CD14-positive monocyte (primary cell): ENCODE results near the gene EPN1. TPM values are rescaled to one million over a fixed set of nuclear protein-coding genes. Genes with fewer than 3 reads are reported as not detected.

Source experiments
- DNase-seq, 3 donors: peaks; one replicate each; pipeline ENCODE4 v3.0.0-alpha.2; 2011 to 2022
- H2AFZ ChIP-seq: 2 replicates; pipeline ENCODE4 v1.6.0; 2012; ENCODE audit warnings: mild to moderate bottlenecking, low read depth, low read length, inconsistent platforms; ENCODE audit not compliant: insufficient read depth, poor library complexity, severe bottlenecking
- H3K27ac ChIP-seq, 2 donors: 1 replicate in 1 of 2; 2 replicates in 1 of 2; pipeline ENCODE4 v1.5.1; 2012 to 2013; ENCODE audit warnings: low read length in 2 of 2, control low read depth in 1 of 2, inconsistent platforms in 1 of 2, low read depth in 1 of 2, mild to moderate bottlenecking in 1 of 2
- H3K27me3 ChIP-seq, 2 donors: one replicate each; pipeline versions ENCODE4 v1.6.0 to v1.6.1; 2011 to 2013; ENCODE audit warnings: low read length in 2 of 2; ENCODE audit not compliant: control insufficient read depth in 2 of 2, insufficient read depth in 2 of 2
- H3K36me3 ChIP-seq, 2 donors: replicated peaks in 1 of 2; 1 replicate in 1 of 2; 2 replicates in 1 of 2; pipeline versions ENCODE4 v1.5.1 to v1.6.1; 2012 to 2013; ENCODE audit warnings: low read length in 2 of 2, control low read depth in 1 of 2, inconsistent platforms in 1 of 2, mild to moderate bottlenecking in 1 of 2; ENCODE audit not compliant: insufficient read depth in 2 of 2, control insufficient read depth in 1 of 2
- H3K4me1 ChIP-seq, 2 donors: 1 replicate in 1 of 2; 2 replicates in 1 of 2; pipeline versions ENCODE4 v1.5.1 to v1.6.1; 2012 to 2013; ENCODE audit warnings: low read length in 2 of 2, control low read depth in 1 of 2, inconsistent platforms in 1 of 2, mild to moderate bottlenecking in 1 of 2, moderate library complexity in 1 of 2; ENCODE audit not compliant: insufficient read depth in 2 of 2, control insufficient read depth in 1 of 2
- H3K4me2 ChIP-seq: replicated peaks from 2 replicates; pipeline ENCODE3; 2012; ENCODE audit warnings: low read length, moderate library complexity, mild to moderate bottlenecking; ENCODE audit not compliant: poor library complexity, severe bottlenecking; ENCODE audit errors: extremely low read depth
- H3K4me3 ChIP-seq, 3 experiments: fragments of 200-600 bp in 1 of 3; sonication (generic) in 1 of 3; replicated peaks in 1 of 3; 1 replicate in 2 of 3; 2 replicates in 1 of 3; pipeline ENCODE4 v1.5.1; 2011 to 2013; ENCODE audit warnings: low read length in 3 of 3, mild to moderate bottlenecking in 3 of 3, control low read depth in 2 of 3, low read depth in 2 of 3, inconsistent platforms in 1 of 3, moderate library complexity in 1 of 3
- H3K79me2 ChIP-seq: 2 replicates; pipeline ENCODE4 v1.6.0; 2012; ENCODE audit warnings: mild to moderate bottlenecking, control low read depth, inconsistent platforms, low read length, moderate library complexity; ENCODE audit not compliant: insufficient read depth
- H3K9ac ChIP-seq: 2 replicates; pipeline ENCODE4 v1.6.0; 2017; ENCODE audit warnings: low read length, mild to moderate bottlenecking; ENCODE audit not compliant: insufficient read depth, poor library complexity, severe bottlenecking
- H3K9me3 ChIP-seq, 2 donors: replicated peaks in 1 of 2; 1 replicate in 1 of 2; 2 replicates in 1 of 2; pipeline versions ENCODE4 v1.5.1 to v1.6.1; 2012 to 2013; ENCODE audit warnings: low read length in 2 of 2, control low read depth in 1 of 2; ENCODE audit not compliant: control insufficient read depth in 1 of 2, insufficient read depth in 1 of 2
- H4K20me1 ChIP-seq: 2 replicates; pipeline ENCODE4 v1.6.0; 2012; ENCODE audit warnings: mild to moderate bottlenecking, low read length, control low read depth, moderate library complexity; ENCODE audit not compliant: insufficient read depth
- H3K27ac Mint-ChIP-seq, 7 donors: one replicate each; pipeline ENCODE4 v1.8.0; 2020; ENCODE audit warnings: mild to moderate bottlenecking in 7 of 7, mixed read lengths in 7 of 7, moderate library complexity in 6 of 7, inconsistent platforms in 2 of 7
- H3K27me3 Mint-ChIP-seq, 3 donors: one replicate each; pipeline ENCODE4 v1.8.0; 2021 to 2022; ENCODE audit warnings: low read depth in 3 of 3, mild to moderate bottlenecking in 3 of 3, mixed read lengths in 3 of 3, moderate library complexity in 3 of 3, inconsistent platforms in 1 of 3
- H3K36me3 Mint-ChIP-seq, 2 donors: one replicate each; pipeline ENCODE4 v1.8.0; 2020; ENCODE audit warnings: mixed read lengths in 2 of 2, inconsistent platforms in 1 of 2, mild to moderate bottlenecking in 1 of 2
- H3K4me1 Mint-ChIP-seq: one replicate; pipeline ENCODE4 v1.8.0; 2020; ENCODE audit warnings: mild to moderate bottlenecking, mixed read lengths
- H3K4me3 Mint-ChIP-seq, 2 donors: one replicate each; pipeline ENCODE4 v1.8.0; 2020; ENCODE audit warnings: mild to moderate bottlenecking in 2 of 2, mixed read lengths in 2 of 2, moderate library complexity in 1 of 2
- H3K9me3 Mint-ChIP-seq, 7 donors: one replicate each; pipeline ENCODE4 v1.8.0; 2020 to 2022; ENCODE audit warnings: mixed read lengths in 7 of 7, mild to moderate bottlenecking in 6 of 7, moderate library complexity in 6 of 7, inconsistent platforms in 2 of 7
- WGBS: methylation state at CpG from one replicate; pipeline ENCODE4 v1.1.5; 2013; ENCODE audit warnings: missing lambda C conversion rate; ENCODE audit not compliant: insufficient coverage; 5-methylcytosine and 5-hydroxymethylcytosine counted together
- intact Hi-C, 2 donors: fragments of 100-400 bp; cut with micrococcal nuclease; formaldehyde crosslinking; loops; one replicate each; pipeline versions ENCODE4 v1.15.0 to v1.15.1; 2023
- polyA plus RNA-seq, 3 donors: library from polyadenylated mRNA; depleted of rRNA in 1 of 3; unstranded in 2 of 3; stranded (reverse) in 1 of 3; fragments of 300-500 nt in 2 of 3; fragments of >200 nt in 1 of 3; fragmentation: Illumina TruSeq in 2 of 3; gene quantifications; 1 replicate in 2 of 3; 2 replicates in 1 of 3; pipeline ENCODE4 v1.2.3, GENCODE V29; 2012 to 2021
- TF ChIP-seq, protein P1 (sequence below): fragments of 200-600 bp; IDR thresholded peaks from one replicate; pipeline ENCODE4 v1.8.0; 2022; ENCODE audit warnings: antibody characterized with exemption, mild to moderate bottlenecking

EPN1 gene
- polyA plus RNA-seq, 3 donors: 18.7 to 75.2 (median 19.2) TPM

GRCh38 chr19:55674459-55674840 lies 576 bp upstream of the EPN1 start:
- WGBS: 72% methylated on average over 6 of the region's 17 CpGs
- Histone ChIP-seq H3K36me3 (peaks cover 36 to 49% of the 10 kb centered on the region in 2 donors), H3K4me2 (peak overlapping the region; percentile 92), H3K9ac (peak overlapping the region; percentile 84), H3K27ac (peak overlapping the region; percentile 71 to 87), H4K20me1 (peaks cover 81% of the 10 kb centered on the region), H3K9me3 (no peaks in the 10 kb centered on the region), H3K27me3 (no peaks in the 10 kb centered on the region), H2AFZ (peak overlapping the region; percentile 44), H3K4me1 (peaks cover 45% of the 10 kb centered on the region in 2 donors), H3K79me2 (peaks cover 86% of the 10 kb centered on the region), H3K4me3 (peak overlapping the region; percentile 13 to 81 (median 32))
- no peak for DNase-seq
- H3K9me3 Mint-ChIP-seq: peaks cover 0 to 2% (median 0%) of the 10 kb centered on the region in 7 donors
- H3K36me3 Mint-ChIP-seq: peaks cover 58 to 67% of the 10 kb centered on the region in 2 donors
- TF ChIP-seq, protein P1, sequence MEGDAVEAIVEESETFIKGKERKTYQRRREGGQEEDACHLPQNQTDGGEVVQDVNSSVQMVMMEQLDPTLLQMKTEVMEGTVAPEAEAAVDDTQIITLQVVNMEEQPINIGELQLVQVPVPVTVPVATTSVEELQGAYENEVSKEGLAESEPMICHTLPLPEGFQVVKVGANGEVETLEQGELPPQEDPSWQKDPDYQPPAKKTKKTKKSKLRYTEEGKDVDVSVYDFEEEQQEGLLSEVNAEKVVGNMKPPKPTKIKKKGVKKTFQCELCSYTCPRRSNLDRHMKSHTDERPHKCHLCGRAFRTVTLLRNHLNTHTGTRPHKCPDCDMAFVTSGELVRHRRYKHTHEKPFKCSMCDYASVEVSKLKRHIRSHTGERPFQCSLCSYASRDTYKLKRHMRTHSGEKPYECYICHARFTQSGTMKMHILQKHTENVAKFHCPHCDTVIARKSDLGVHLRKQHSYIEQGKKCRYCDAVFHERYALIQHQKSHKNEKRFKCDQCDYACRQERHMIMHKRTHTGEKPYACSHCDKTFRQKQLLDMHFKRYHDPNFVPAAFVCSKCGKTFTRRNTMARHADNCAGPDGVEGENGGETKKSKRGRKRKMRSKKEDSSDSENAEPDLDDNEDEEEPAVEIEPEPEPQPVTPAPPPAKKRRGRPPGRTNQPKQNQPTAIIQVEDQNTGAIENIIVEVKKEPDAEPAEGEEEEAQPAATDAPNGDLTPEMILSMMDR: no peak
- H3K27ac Mint-ChIP-seq: peak overlapping the region; percentile 85 to 95 (median 91)
- intact Hi-C loops: loop anchor here in 1 of 2 donors (2.0 kb wide), 1 partner anchor 40 kb away; no protein-coding TSS in a partner anchor
- no peaks in the 10 kb centered on the region for H3K27me3 Mint-ChIP-seq
- H3K4me3 Mint-ChIP-seq: peak overlapping the region in 1 of 2 donors; percentile 54
- peaks cover 51% of the 10 kb centered on the region for H3K4me1 Mint-ChIP-seq

DNA sequence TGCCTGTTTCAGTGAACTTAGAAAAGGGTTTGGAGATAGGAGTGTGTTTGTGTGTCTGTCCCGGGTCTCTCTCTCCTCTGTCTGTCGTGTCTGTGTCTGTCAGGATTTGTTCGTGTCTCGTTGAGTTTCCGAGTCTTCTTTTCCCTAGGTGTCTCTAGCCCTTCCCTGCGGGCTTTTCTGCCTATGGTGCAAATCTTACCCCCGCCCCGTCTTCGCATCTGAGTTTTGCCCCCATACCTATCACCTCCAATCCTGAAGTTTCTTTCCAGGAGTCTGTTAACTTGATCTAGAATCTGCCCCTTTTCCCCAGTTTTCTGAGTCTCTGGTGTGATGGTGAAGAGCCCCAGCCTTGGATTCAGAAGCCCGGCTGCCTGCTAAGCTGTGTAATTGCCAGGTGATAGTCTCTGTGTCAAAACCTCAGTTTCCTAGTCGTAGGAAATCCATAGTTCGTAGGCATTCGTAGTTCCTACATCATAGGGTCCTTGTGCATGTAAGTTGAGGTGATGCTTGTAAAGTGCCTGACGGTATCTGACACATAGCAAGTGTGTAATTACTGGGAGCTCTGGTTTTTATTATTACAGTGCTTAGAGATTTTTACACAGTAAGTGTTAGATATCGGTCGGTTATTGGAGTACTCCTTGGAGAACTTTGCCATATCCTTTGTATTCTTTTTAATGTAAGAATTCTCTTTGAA lies 782 bp downstream of the EPN1 start:
- peak overlapping the region; percentile 84 for H3K9ac ChIP-seq
- Mint-ChIP-seq H3K27ac (peak overlapping the region; percentile 95 to 98 (median 96)), H3K4me3 (peak overlapping the region; percentile 93 to 99), H3K4me1 (peaks cover 64% of the 10 kb centered on the region), H3K9me3 (no peaks in the 10 kb centered on the region), H3K36me3 (peaks cover 58 to 67% of the 10 kb centered on the region in 2 donors), H3K27me3 (no peaks in the 10 kb centered on the region)
- 20% methylated on average over 2 of the region's 16 CpGs for WGBS
- H3K4me3 ChIP-seq: peak overlapping the region; percentile 81 to 93 (median 83)
- H3K4me2 ChIP-seq: peak overlapping the region; percentile 92
- H3K27ac ChIP-seq: peak overlapping the region; percentile 67 to 87
- H4K20me1 ChIP-seq: peaks cover 81% of the 10 kb centered on the region
- H3K27me3 ChIP-seq: no peaks in the 10 kb centered on the region
- H3K79me2 ChIP-seq: peaks cover 86% of the 10 kb centered on the region
- peak overlapping the region; percentile 44 for H2AFZ ChIP-seq
- intact Hi-C loops: loop anchor here in 1 of 2 donors (1.0 to 2.0 kb wide), 3 partner anchors 21 to 77 kb away; partner anchors contain the start of genes FIZ1 and U2AF2
- DNase-seq: no peak
- TF ChIP-seq, protein P1: no peak
- no peaks in the 10 kb centered on the region for H3K9me3 ChIP-seq
- H3K36me3 ChIP-seq: peaks cover 36 to 49% of the 10 kb centered on the region in 2 donors
- peaks cover 55 to 59% of the 10 kb centered on the region in 2 donors for H3K4me1 ChIP-seq
